Cardiac septum (tissue), 1 donor: Measurements from ENCODE around the gene EDNRB. TPM values are rescaled to one million over a fixed set of nuclear protein-coding genes. Genes with fewer than 3 reads are reported as not detected.

Experiments used
- DNase-seq: peaks from one replicate; pipeline ENCODE4 v3.0.0-alpha.2; 2020; ENCODE audit warnings: low spot score
- intact Hi-C: fragments of 100-400 bp; cut with DNase I; formaldehyde crosslinking; loops from one replicate; pipeline ENCODE4 v1.14.0; 2022
- total RNA-seq: library from RNA; stranded (reverse); fragmentation: NEBNext Ultra II Directional; extraction: Animal tissue kit (Norgen Biotek cat#: 25700); gene quantifications from one replicate; pipeline ENCODE4 v1.2.1, GENCODE V29; 2021
- donor health status: DM: no; HTN: no; CAD: no.

EDNRB gene
- total RNA-seq, 1 donor from 2014 or later, result 21.7 TPM

- intact Hi-C loops, result no loop called here
- DNase-seq, result no peak
These were observed 16.2 kb downstream of the EDNRB start for GRCh38 chr13:77902319-77902963.

GRCh38 chr13:77898097-77898496, 20.5 kb downstream of the EDNRB start:
- intact Hi-C loops, result no loop called here
- no peak for DNase-seq

GRCh38 chr13:77896977-77897376, 21.7 kb downstream of the EDNRB start:
- DNase-seq, result no peak
- intact Hi-C loops, result no loop called here

DNA sequence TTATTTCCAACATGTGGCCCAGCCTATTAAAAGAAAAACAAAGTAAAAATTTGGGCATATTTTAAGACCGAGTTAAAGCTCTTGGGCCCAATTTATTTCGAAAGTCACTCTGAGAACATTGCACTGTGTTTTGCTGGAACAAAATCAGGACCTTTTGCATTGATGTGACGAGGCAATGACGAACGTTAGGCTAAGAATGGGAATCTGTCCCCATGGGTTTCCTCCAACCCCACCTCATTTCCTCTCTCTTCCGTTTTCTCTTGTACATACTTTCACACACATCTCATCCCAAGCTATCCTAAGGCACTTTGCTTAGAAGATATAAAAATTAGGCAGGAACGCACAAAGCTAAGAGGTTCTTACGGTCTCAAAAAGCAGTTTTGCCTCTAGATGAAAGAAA, 22.1 kb downstream of the EDNRB start:
- DNase-seq, result no peak
- intact Hi-C loops, result no loop called here

GRCh38 chr13:77894743-77895142, 23.9 kb downstream of the EDNRB start:
- DNase-seq, result no peak

DNA sequence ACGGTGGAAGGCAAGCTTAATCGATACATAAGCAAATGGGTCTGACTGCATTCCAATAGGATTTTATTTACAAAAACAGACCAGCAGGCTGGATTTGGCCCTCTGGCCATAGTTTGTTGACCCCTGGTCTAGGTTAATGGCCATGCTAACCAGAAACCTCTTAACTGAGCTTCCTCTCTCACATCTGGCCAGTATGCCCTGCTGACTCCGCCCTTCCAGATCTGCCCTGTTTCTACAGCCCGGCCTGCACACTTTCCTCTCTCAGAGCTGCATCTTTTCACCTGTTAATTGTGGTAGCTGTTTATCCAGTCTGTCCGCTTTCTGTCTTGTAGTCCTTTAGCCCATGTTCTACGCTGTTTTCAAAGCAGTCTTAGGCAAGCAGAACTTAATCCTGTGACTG, 25.6 kb downstream of the EDNRB start:
- DNase-seq, result no peak
- intact Hi-C loops, result no loop called here

More at GRCh38 chr13:77894743-77895142, 23.9 kb downstream of the EDNRB start:
- intact Hi-C loops, result no loop called here

DNA sequence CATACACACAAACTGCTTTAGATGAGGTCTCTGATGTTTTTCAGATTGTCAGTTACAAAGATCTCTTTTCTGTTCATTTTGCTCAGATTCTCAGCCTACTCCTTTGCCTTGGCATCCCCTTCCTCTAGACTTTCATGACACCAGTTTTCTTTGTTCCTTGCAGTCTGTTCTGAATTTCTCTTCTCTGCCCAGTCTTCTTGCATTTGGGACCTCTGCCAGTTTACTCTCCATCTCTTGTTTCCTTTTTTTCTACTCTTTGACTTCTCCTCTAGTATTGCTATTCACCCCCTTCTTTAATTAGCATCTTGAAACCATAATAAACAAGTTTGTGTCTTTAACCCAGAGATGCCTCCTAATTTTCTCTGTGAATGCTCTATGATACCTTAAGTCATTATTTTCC, 26.1 kb downstream of the EDNRB start:
- intact Hi-C loops, result no loop called here
- no peak for DNase-seq

DNA sequence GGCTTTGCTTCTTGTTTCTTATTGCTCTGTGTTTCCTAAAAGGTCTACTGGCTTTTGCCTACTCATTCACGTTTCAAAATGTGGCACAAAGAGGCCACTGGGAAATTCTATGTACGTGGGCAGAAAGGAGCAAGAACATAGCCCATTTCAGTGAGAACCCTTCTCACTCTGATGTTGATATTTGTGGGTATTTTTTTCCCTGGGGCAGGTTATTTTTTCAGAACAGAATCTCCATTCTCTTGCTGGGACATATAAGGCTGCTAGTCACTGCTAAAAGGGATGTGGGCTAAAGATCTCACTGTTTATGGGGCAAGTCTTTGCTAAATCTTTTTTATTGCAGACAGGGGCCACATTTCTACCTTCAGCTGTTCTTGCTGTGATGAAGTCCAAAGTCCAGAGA, 27.1 kb downstream of the EDNRB start:
- intact Hi-C loops, result no loop called here
- DNase-seq, result no peak

- intact Hi-C loops, result no loop called here
- no peak for DNase-seq
These were observed 27.6 kb downstream of the EDNRB start for GRCh38 chr13:77891041-77891440.

- no peak for DNase-seq
- intact Hi-C loops, result no loop called here
These were observed 35.3 kb downstream of the EDNRB start for GRCh38 chr13:77883328-77883727.

GRCh38 chr13:77878190-77878589, 40.4 kb downstream of the EDNRB start:
- intact Hi-C loops, result no loop called here
- DNase-seq, result no peak

DNA sequence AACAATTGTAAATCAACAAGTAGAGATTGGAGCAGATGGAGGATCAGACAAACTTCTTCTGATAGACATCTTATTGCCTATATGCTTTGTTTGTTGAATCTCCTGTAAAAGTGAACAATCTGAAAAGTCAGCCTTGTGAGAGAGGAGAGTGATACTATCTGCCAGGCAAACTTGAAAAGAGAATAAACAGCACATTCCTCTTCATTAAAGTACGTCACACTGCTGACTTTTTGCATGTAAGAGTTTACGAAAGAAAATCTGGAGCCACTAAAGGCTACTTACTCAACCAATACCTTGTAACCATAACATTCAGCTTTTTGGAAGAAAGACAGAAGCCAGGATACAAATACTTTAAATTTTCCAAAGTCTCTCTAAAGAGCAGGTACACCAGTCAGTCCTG, 42.5 kb downstream of the EDNRB start:
- intact Hi-C loops, result no loop called here
- no peak for DNase-seq

DNA sequence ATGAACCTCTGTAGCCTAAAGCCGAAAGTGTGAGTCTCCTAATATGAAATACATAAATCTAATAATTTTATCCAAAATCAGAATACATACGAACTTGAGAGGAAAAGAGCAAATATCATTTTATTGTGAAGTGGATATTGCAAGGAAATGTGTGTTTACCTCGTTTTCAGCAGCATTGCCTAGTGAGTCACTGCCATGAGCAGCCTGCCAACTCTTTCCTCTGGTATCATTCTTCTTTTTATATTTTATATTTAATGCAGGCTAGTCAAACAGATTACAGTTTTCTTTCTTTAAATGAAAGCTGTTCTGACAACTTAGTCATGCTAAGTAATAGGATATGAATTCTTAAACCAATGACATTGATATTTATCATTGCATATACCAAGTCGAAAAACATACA, 44.2 kb downstream of the EDNRB start:
- DNase-seq, result no peak
- intact Hi-C loops, result no loop called here

DNA sequence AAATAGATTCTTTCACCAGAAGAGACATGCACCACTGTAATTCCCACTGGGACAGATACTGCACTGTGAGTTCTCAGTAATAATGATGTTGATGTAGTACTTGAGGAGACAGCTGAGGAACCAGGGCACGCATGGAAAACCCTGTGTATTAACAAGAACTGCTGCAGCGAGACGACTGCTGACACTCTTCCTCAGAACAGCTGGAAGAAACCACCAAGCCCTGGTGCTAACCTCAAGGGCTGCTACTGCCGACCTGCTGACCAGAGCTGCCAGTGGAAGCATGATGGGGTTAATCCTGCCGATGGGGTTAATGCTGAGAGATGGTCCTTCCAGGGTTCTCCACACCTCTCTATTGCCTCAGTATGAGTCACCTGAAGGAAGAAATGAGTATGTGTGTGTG, 45.6 kb downstream of the EDNRB start:
- DNase-seq, result no peak
- intact Hi-C loops, result no loop called here

DNA sequence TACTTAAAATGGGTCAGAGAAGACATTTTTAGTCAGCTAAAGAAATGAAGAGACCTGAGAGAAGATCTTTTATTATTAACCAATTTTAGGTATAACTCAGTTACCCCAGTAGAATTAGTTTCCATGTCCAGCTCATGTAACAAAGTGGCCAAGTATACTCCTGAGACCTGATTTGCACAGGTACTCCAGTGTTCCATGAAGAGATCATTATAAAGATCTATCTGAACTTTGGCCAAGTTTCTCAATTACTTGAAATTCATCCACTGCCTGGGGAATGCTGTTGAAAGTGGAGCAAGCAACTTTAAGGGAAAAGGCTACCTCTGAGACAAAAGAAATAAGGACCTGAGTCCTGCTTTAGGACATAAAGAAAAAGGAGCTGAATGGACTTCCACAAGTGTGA, 47.0 kb downstream of the EDNRB start:
- no peak for DNase-seq
- intact Hi-C loops, result no loop called here

GRCh38 chr13:77868717-77869116, 49.9 kb downstream of the EDNRB start:
- DNase-seq, result no peak
- intact Hi-C loops, result no loop called here

GRCh38 chr13:77866971-77867370, 51.7 kb downstream of the EDNRB start:
- intact Hi-C loops, result no loop called here
- DNase-seq, result no peak

GRCh38 chr13:77865622-77866021, 53.0 kb downstream of the EDNRB start:
- no peak for DNase-seq
- intact Hi-C loops, result no loop called here

GRCh38 chr13:77863144-77863543, 55.5 kb downstream of the EDNRB start:
- intact Hi-C loops, result no loop called here
- DNase-seq, result no peak

GRCh38 chr13:77861741-77862140, 56.9 kb downstream of the EDNRB start:
- intact Hi-C loops, result no loop called here
- DNase-seq, result no peak

GRCh38 chr13:77860507-77860981, 58.1 kb downstream of the EDNRB start:
- DNase-seq, result no peak
- intact Hi-C loops, result no loop called here

GRCh38 chr13:77859450-77859849, 59.2 kb downstream of the EDNRB start:
- no peak for DNase-seq
- intact Hi-C loops, result no loop called here
